Measurements from ENCODE around the gene APOC1. TPM values are rescaled to one million over a fixed set of nuclear protein-coding genes. Genes with fewer than 3 reads are reported as not detected.

APOC1 gene
- total RNA-seq, 1 donor from 2014 or later, result 1.2 TPM

DNA sequence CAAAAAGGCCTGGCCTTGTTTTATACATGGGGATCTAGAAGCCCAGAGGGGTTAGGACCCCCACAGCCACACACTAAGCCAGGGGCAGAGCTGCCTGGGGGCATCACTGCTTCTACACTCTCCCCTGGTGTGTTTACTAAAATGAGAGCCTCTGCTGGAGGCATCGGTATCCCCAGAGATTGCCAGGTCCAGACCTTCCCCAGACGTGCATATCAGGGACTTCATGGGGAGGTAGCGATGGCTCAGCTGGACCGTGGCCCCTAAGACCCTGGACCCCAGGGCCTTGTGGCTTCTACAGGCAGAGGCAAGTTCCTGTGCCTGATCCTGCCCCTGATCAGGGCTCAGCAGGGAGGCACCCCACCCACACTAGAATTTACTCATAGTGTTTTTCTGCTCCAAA, 54.3 kb downstream of the APOC1 start:
- Mint-ChIP-seq H3K4me1 (peaks cover 5% of the 10 kb centered on the region), H3K27me3 (no peaks in the 10 kb centered on the region), H3K27ac (no peak overlapping the region), H3K4me3 (no peak overlapping the region), H3K36me3 (ENCODE audit: low read depth) (peaks cover 57% of the 10 kb centered on the region), H3K9me3 (no peaks in the 10 kb centered on the region)
- CTCF ChIA-PET, result no interaction called here
- POLR2A ChIA-PET, result no interaction called here
- no peak for ATAC-seq (ENCODE audit: low read depth)
- TF ChIP-seq, protein P1, sequence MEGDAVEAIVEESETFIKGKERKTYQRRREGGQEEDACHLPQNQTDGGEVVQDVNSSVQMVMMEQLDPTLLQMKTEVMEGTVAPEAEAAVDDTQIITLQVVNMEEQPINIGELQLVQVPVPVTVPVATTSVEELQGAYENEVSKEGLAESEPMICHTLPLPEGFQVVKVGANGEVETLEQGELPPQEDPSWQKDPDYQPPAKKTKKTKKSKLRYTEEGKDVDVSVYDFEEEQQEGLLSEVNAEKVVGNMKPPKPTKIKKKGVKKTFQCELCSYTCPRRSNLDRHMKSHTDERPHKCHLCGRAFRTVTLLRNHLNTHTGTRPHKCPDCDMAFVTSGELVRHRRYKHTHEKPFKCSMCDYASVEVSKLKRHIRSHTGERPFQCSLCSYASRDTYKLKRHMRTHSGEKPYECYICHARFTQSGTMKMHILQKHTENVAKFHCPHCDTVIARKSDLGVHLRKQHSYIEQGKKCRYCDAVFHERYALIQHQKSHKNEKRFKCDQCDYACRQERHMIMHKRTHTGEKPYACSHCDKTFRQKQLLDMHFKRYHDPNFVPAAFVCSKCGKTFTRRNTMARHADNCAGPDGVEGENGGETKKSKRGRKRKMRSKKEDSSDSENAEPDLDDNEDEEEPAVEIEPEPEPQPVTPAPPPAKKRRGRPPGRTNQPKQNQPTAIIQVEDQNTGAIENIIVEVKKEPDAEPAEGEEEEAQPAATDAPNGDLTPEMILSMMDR (IDR thresholded peaks at IDR 0.05), result no peak
- DNase-seq, result no peak
- intact Hi-C loops (cut with micrococcal nuclease), result no loop called here

Other genes starting within 250 kb of the APOC1 start
- not detected in 2 replicates for gene CEACAM19, start 243.1 kb upstream of the APOC1 start, total RNA-seq
- gene CEACAM16, start 215.5 kb upstream of the APOC1 start, total RNA-seq, result not detected in 2 replicates
- gene BCL3, start 165.9 kb upstream of the APOC1 start, total RNA-seq, result 121 and 149 TPM in 2 replicates
- not detected in 2 replicates for gene CBLC, start 136.7 kb upstream of the APOC1 start, total RNA-seq
- gene BCAM, start 105.5 kb upstream of the APOC1 start, total RNA-seq, result not detected in 2 replicates
- 0.17 and 0.35 TPM in 2 replicates for gene NECTIN2, start 68.3 kb upstream of the APOC1 start, total RNA-seq
- 80.6 and 81.7 TPM in 2 replicates for gene TOMM40, start 23.4 kb upstream of the APOC1 start, total RNA-seq
- gene APOE, start 8.8 kb upstream of the APOC1 start, total RNA-seq, result not detected in 2 replicates
- not detected in 2 replicates for gene APOC4, start 27.6 kb downstream of the APOC1 start, total RNA-seq
- gene APOC2, start 31.4 kb downstream of the APOC1 start, total RNA-seq, result not detected in 2 replicates
- 87.0 and 92.1 TPM in 2 replicates for gene CLPTM1, start 40.8 kb downstream of the APOC1 start, total RNA-seq
- 117 and 135 TPM in 2 replicates for gene RELB, start 86.9 kb downstream of the APOC1 start, total RNA-seq
- 133 and 172 TPM in 2 replicates for gene CLASRP, start 124.4 kb downstream of the APOC1 start, total RNA-seq
- 27.8 and 28.0 TPM in 2 replicates for gene ZNF296, start 161.9 kb downstream of the APOC1 start, total RNA-seq
- 37.0 and 38.7 TPM in 2 replicates for gene GEMIN7, start 164.7 kb downstream of the APOC1 start, total RNA-seq
- gene PPP1R37, start 178.6 kb downstream of the APOC1 start, total RNA-seq, result 18.8 and 27.2 TPM in 2 replicates
- gene NKPD1, start 246.4 kb downstream of the APOC1 start, total RNA-seq, result 0.11 and 0.12 TPM in 2 replicates